H4 (cell line): ENCODE data around the gene CPNE6. TPM values are rescaled to one million over a fixed set of nuclear protein-coding genes. Genes with fewer than 3 reads are reported as not detected.
A peak's percentile ranks its signal among the peaks of the same experiment; 100 is the strongest.

Experiments
- DNase-seq: peaks from one replicate; pipeline ENCODE4 v3.0.0-alpha.2; 2015; ENCODE audit warnings: low spot score
- total RNA-seq: library from RNA; depleted of rRNA; stranded (reverse); fragments of >200 nt; shearing (Covaris generic); gene quantifications from 2 replicates; pipeline ENCODE4 v1.2.3, GENCODE V29; 2014

The CPNE6 gene
- total RNA-seq, 1 experiment from 2014 or later = not detected

- no peak for DNase-seq
These were observed 2.0 kb upstream of the CPNE6 start for GRCh38 chr14:24069411-24069735.

GRCh38 chr14:24070285-24071143, 848 bp upstream of the CPNE6 start:
- DNase-seq = no peak

- DNase-seq = no peak
These were observed 571 bp downstream of the CPNE6 start for GRCh38 chr14:24071836-24072430.

GRCh38 chr14:24072436-24072835, 1.1 kb downstream of the CPNE6 start:
- DNase-seq = no peak

GRCh38 chr14:24072881-24073877, 1.8 kb downstream of the CPNE6 start:
- no peak for DNase-seq

GRCh38 chr14:24074625-24075484, 3.5 kb downstream of the CPNE6 start:
- no peak for DNase-seq

GRCh38 chr14:24075485-24076301, 4.3 kb downstream of the CPNE6 start:
- DNase-seq = no peak

- DNase-seq = no peak
These were observed 4.9 kb downstream of the CPNE6 start for GRCh38 chr14:24076302-24076601.

GRCh38 chr14:24077086-24077485, 5.7 kb downstream of the CPNE6 start:
- DNase-seq = no peak

GRCh38 chr14:24078146-24078545, 6.8 kb downstream of the CPNE6 start:
- no peak for DNase-seq

- DNase-seq = no peak
These were observed 8.3 kb downstream of the CPNE6 start for GRCh38 chr14:24079491-24080141.

- no peak for DNase-seq
These were observed 8.8 kb downstream of the CPNE6 start for GRCh38 chr14:24080142-24080530.

- DNase-seq = peak; percentile 59
These were observed 9.8 kb downstream of the CPNE6 start for GRCh38 chr14:24080888-24081738.

GRCh38 chr14:24081739-24082211, 10.4 kb downstream of the CPNE6 start:
- DNase-seq = no peak

GRCh38 chr14:24082411-24083080, 11.2 kb downstream of the CPNE6 start:
- no peak for DNase-seq

GRCh38 chr14:24083462-24083861, 12.1 kb downstream of the CPNE6 start:
- no peak for DNase-seq

- no peak for DNase-seq
These were observed 13.1 kb downstream of the CPNE6 start for GRCh38 chr14:24084440-24084839.

GRCh38 chr14:24085215-24085614, 13.9 kb downstream of the CPNE6 start:
- DNase-seq = no peak
